ENCODE results near the gene RPS5.

GRCh38 chr19:58374200-58374599 is 12.9 kb upstream of the RPS5 start:
- no peak for TF ChIP-seq CTCF (optimal IDR thresholded peaks at IDR 0.05 in 1 of 3, IDR thresholded peaks at IDR 0.05 in 1 of 3, conservative IDR thresholded peaks at IDR 0.05 in 1 of 3; ENCODE audit: extremely low read depth in 1 of 3, insufficient read depth in 2 of 3, low read length in 3 of 3)
- no peak for TF ChIP-seq EZH2 (IDR thresholded peaks at IDR 0.05; ENCODE audit: low read length)

Measured in keratinocyte (primary cell).